HUDEP-2 (cell line): ENCODE results near the gene AQP2.

Experiments
- DNase-seq, 76 experiments: peaks; one replicate each; lab custom pipeline; 2025; ENCODE audit not compliant: unreplicated experiment in 76 of 76; lab: John Stamatoyannopoulos, UW

Gene AQP2

DNA sequence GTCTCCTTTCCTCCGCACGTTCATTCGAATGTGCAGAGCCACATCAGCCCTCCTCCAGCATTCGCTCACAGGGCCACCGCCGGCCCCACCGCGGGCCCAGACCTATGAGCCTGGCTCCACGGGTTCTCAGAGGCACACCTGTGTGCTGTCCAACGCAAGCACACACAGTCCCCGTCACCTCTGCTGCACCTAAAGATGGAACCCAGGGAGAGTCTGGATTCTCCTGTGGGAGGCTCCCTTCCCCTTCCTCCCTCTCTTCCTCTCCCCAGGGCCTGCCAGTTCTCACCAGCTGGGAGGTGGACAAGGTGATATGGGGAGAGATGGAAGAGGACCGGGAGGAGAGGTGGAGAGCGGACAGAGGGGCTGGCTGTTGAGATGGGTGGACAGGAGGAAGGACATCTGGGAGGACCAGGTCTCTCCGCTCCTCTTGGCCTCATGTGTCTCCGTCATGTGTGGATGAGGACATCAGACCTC lies 17.3 kb downstream of the AQP2 start:
- no peak for DNase-seq

DNA sequence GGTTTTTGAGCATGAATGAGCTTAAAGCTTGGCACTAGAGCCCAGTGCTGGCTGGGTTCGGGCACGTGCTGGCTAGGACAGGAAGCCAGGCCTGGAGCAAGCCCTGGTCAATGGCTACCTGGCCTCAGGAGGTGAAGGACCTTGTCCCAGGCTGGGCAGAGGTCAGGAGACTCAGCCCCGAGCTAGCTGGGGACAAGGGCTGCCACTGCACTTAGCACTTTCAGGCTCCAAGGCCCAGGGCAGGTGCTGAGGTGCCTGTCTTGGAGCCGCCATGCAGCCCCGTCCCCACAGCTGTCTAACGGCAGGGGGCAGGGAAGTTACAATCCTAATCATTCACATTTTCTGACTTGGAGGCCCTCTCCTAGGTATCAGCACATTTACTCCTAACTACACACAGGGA lies 17.9 kb downstream of the AQP2 start:
- no peak for DNase-seq

- no peak for DNase-seq
Observed at GRCh38 chr12:49969027-49969426, 18.5 kb downstream of the AQP2 start.

- DNase-seq, result no peak
Observed at GRCh38 chr12:49969651-49970429, 19.3 kb downstream of the AQP2 start.

- no peak for DNase-seq
Observed at GRCh38 chr12:49970658-49971057, 20.1 kb downstream of the AQP2 start.

DNA sequence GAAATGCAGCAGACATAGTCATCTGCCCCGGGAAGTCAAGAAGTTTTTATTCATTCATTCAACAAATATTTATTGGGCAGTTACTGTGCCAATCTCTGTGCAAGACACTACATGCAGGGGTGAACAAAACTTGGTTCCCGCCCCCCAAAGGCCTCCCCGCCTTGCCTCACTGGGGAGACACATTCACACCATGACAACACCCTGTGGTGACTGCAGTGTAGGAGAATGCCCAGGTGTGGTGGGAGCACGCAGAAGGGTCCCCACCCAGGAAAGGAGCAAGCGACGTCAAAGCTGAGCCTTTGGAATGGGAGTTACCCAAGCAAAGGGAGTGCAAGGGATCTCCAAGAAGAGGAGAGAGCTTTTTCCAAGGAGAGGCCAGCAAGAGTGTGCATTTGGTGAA lies 20.6 kb downstream of the AQP2 start:
- no peak for DNase-seq

- DNase-seq, result no peak
Observed at GRCh38 chr12:49972129-49972528, 21.6 kb downstream of the AQP2 start.

DNA sequence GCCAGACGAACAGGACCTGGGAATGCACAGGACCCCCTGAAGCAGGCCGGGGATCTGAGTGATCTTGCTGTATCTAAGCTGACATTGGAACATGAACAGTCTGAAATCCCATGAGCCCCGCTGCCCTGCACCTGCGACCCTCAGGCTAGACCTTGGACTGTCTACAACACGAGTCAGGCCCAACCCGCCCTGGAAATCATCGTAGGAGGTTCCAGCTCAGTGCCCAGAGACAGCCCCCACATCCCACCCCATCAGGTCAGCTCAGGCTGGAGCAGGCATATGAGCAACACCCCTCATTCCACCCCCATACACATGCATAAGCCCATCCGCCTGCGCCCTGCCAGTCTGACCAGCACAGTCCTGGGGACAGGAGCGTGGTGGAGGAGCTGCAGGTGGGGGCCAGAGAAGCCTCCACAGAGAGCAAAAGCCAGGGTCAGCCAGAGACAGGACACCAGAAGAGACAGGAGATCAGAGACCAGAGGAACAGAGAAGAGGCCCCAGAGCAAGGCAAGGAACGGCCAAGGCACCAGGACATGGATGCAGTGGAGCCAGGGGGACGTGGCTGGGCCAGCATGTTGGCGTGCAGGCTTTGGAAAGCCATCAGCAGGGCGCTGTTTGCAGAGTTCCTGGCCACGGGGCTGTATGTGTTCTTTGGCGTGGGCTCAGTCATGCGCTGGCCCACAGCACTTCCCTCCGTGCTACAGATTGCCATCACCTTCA lies 22.3 kb downstream of the AQP2 start, which contains the start of gene AQP6:
Gene AQP6, plus strand, starts transcription at position 307 of the 720 bp plus-strand sequence. Its CDS starts 227 bp downstream, at position 534.
- no peak for DNase-seq

DNA sequence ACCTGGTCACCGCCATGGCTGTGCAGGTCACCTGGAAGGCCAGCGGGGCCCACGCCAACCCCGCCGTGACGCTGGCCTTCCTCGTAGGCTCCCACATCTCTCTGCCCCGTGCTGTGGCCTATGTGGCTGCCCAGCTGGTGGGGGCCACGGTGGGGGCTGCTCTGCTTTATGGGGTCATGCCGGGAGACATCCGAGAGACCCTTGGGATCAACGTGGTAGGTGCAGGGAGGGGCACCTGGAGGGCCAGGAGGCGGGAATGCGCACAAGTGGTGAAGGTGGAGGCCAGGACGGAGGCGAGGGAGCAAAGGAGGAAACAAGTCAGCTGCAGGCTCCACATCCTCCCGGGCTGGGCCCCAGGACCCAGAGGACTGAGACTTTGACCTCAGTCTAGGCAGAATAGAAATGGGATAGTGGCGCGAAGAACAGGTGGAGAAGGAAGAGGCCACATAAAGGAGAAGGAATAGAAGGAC lies 22.9 kb downstream of the AQP2 start:
- no peak for DNase-seq

GRCh38 chr12:49974231-49974675 lies 23.7 kb downstream of the AQP2 start:
- DNase-seq, result peak in 6 of 76 experiments; percentile 5 to 28 (median 19)

GRCh38 chr12:49974677-49975317 lies 24.3 kb downstream of the AQP2 start:
- no peak for DNase-seq

- no peak for DNase-seq
Observed at GRCh38 chr12:49975318-49975761, 24.8 kb downstream of the AQP2 start.

DNA sequence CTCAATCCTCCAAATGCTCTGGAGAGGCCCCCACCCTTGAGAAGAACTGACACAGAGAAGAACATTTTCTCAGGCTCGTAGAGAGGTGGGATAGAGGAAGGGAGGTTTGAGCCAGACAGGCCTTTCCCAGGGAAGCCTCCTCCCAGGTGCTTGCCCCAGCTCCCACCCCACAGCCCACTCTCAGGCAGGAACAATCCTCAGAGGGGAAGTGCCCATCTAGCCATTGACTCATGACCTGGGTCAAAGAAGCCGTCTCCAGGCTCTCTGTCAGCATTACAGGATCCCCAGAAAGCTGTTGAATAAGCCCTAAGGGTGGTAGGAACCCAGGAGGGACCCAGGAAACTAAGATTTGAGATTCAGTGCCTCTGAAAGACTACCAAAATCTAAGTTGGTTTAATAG lies 26.0 kb downstream of the AQP2 start:
- DNase-seq, result no peak

DNA sequence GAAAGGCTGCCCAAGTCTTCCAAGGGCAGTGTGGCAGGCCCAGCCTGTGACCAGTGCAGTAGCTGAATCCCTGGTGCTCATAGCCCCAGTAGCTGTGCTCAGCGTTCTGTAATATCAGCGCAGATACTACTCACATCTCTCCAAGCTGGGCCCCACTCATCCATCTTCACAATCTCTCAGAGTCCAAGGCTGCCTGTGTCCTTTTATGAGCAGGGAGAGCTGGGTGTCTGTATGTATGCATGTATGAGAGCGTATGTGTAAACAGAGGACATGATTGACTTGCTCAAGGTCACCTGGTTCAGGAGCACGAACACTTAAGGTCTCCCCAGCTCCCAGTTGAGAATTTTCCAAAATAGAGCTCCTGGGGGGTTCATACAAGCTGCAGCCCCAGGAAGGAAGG lies 27.6 kb downstream of the AQP2 start:
- no peak for DNase-seq

DNA sequence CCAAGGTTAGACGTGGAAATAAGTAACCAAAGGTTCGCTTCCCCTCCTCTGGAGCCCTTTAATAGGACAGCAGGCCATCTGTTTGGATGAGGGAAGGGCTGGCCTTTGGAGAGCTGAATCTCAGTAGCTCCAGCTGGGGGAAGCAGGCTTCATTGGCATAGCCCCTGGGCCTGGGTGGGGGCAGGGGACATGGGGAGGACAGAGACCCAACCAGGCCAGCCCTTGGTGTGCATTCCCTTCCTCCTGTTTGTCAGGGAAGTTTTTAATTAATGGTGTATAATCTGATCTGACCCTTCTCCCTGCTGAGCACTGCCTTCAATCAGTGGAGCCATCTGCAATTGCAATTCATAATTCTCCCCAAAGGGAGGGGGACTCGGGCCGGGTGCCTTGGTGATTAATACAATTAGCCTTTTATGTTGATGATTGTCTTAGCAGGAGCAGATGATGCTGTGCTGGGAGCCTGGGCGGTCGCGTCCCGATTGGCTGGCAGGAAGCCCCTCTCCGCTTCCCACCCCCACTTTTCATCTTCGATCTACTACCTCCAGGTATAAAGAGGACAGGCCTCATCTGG lies 28.6 kb downstream of the AQP2 start:
- no peak for DNase-seq

GRCh38 chr12:49979791-49980190 lies 29.3 kb downstream of the AQP2 start:
- DNase-seq, result no peak

GRCh38 chr12:49980501-49981349 lies 30.2 kb downstream of the AQP2 start:
- peak in 17 of 76 experiments; percentile 5 to 62 (median 16) for DNase-seq

GRCh38 chr12:49982246-49983087 lies 31.9 kb downstream of the AQP2 start:
- DNase-seq, result peak in 5 of 76 experiments; percentile 15 to 39 (median 31)

GRCh38 chr12:49983892-49984291 lies 33.4 kb downstream of the AQP2 start:
- DNase-seq, result peak in 60 of 76 experiments; percentile 7 to 72 (median 36)
